DMS53 treated with DMSO at 0.1 percent for 48 hours (cell line): ENCODE data around the gene PTAFR.

Experiments used
- DNase-seq: peaks from one replicate; lab custom pipeline; 2025; ENCODE audit not compliant: unreplicated experiment; lab: John Stamatoyannopoulos, UW

Gene PTAFR

DNA sequence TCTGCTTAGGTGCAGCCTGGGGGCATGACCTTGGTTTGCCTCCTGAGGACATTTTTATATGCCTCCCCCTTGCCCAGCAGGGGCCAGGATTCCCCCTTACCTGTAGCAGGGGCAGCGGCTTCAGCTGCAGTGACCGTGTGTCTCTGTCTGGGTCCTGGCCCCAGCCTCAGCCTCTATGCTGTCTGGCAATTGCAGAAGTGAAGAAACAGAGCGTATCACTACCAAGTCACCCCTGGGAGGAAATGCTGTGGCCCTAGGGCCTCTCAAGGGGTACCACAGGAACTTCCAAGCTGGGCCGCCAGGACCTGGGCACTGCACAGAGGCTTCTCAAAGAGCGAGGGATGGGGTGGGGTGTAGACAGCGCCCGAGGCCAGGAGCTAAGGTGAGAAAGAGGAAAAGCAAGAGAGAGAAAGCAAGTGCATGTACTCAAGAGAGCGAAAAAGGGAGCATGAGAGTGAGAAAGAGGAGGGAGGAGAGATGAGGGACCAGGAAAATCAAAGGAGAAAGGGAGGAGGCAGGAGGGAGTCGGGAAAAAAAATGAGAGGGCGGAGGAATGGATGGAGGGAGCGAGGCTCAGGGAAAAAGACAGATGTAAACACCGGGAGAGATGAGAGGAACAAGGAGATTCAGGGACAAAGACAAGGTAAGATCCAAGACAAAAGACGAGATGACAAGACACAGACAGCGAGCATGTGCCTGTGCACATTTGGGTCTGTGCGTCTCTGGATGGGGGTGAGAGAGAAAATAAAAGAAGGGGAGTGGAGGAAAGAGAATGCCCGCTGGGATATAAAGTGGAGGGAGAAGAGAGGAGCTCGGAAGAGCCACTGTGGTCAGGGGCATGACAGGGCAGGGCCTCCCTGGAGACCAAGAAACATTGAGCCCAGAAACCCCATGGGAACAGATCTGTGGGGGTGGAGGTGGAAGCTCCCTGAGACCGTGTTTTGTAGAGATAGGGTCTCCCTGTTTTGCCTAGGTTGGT is at the start of gene PTAFR:
TSS of gene PTAFR (minus strand) at position 199 of the 979 bp plus-strand sequence. CDS start 25,669 bp downstream, outside the sequence.
- DNase-seq, result no peak

DNA sequence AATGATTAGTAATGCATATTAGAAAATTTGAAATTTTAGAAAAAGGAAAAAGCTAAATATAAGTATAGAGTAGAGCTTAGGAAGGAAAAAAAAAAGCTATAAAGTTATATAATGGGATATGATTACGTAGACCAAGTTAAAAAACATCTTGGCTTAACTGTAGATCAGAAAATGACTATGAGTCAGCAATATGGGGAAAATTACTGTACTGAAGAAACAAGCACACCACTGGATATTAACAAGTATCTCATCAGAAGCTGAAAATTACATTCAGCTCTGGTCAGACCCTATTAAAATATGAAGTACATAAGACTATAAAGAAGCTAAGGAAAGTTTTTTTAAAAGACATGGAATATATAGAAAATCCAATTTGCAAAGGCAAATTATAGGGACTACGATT is 36.8 kb upstream of the PTAFR start:
- no peak for DNase-seq

- no peak for DNase-seq
These were observed 33.2 kb upstream of the PTAFR start for GRCh38 chr1:28209700-28210099.

DNA sequence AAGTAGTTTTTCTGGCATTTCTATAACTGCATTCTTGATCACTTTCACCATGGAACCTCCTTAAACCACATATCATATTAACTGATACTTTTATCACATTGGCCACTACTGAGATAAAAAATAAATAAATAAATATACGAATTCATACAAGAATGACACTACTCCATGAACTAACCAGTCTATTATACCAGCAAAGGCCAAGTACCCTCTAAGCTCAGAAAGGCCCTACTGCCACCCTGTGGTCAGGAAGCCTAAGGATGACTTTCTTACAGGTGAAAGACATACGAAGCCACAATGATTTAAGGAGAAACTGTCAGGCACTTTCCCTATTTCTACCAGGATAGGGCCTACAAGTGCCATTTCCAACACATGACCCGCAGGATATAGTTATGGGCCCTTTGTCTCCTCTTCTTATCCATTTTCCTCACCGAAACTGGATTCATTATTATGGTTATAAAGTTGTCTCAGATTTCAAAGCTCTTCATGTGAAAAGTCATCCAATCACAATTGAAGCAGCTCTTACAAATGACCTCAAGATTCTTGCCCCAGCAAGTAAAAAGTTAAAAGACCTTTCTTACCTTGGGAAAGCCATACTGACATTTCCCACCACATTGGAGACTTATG is 32.4 kb upstream of the PTAFR start:
- peak; percentile 73 for DNase-seq

- DNase-seq, result no peak
These were observed 28.8 kb upstream of the PTAFR start for GRCh38 chr1:28205243-28205642.

GRCh38 chr1:28200234-28200873 is 23.9 kb upstream of the PTAFR start:
- no peak for DNase-seq

DNA sequence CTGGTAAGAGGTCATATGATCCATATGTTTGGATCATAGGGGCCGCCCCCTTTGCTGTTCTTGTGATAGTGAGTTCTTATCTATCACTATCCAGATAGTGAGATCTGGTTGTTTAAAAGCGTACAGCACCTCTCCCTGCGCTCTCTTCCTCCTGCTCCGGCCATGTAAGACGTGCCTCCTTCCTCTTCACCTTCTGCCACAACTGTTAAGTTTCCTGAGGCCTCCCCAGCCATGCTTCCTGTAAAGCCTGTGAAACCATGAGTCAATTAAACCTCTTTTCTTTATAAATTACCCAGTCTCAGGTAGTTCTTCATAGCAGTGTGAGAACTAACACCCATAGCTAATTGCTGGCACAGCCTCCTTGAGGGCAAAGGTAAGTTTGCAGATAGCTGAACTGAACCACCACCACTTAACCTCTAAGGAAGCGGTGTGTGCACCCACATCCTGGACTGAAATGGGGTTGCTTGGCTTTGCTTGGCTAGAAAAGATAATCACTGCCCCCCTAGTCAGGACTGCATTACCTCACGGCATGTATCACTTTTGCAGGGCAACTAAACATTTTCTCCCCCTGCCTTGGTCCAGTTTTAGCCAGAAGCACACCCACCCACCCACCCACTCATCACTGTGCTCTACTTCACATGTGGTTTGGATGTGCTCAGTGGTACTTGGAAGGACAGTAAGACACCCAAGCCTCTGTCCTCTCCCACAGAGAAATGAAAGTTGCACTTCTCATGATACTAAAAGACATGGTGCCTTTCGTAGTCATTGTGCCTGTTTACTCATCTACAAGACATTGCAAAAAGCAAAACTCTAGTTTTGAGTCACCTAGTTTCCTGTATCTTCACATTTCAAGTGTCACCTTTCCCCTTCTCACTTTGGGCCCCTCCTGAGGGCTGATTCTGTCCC is 23.1 kb upstream of the PTAFR start:
- DNase-seq, result no peak

DNA sequence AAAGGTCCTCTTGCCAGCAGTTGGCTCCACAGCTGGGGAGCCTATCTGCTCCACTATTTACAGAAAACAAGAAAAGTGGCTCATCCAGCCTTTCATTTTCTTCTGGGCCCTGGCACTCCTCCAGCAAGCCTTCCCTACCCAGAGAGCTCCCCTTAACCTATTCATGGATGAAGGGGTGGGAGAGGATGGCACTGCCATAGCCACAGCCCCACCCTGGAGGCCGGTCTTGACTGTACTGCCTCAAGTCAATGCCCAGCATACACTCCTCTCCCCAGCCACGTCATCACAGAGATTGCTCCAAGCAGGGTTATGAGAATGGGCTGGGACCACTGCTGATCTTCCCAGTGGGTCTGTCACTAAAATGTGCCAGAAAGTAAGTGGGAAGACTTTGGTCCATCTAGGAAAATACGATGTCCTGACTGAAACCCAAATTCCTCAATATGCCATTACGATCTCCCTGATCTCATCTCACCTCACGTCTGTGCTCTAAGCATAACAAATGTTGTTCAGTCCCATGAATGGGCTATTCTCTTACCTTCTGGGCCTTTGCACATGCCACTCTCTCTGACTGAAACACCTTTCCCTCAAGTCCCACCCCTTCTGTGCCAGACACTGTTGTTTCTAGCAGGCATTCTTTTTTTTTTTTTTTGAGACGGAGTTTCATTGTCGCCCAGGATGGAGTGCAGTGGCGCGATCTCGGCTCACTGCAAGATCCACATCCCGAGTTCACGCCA is 21.4 kb upstream of the PTAFR start:
- DNase-seq, result no peak

DNA sequence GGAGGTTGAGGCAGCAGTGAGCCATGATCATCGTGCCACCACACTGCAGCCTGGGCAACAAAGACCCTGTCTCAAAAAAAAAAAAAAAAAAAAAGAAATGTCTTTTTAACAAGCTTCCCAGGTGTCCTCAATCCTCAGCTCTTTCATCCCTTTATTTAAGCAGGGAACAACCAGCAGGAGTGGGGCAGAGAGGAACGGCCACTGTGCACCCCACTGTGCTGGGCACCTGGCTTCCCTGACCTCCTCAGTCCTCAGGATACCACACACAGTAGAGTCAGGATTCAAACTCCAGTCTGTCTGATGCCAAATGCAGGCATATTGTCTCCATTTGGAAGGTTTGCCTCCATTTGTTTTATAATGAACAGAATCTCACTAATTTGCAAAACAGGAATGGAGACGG is 19.8 kb upstream of the PTAFR start:
- DNase-seq, result no peak

- DNase-seq, result no peak
These were observed 19.3 kb upstream of the PTAFR start for GRCh38 chr1:28195780-28196179.

- DNase-seq, result no peak
These were observed 18.0 kb upstream of the PTAFR start for GRCh38 chr1:28194326-28195035.

- DNase-seq, result no peak
These were observed 17.2 kb upstream of the PTAFR start for GRCh38 chr1:28193701-28194161.

GRCh38 chr1:28190996-28191645 is 14.6 kb upstream of the PTAFR start:
- DNase-seq, result no peak

DNA sequence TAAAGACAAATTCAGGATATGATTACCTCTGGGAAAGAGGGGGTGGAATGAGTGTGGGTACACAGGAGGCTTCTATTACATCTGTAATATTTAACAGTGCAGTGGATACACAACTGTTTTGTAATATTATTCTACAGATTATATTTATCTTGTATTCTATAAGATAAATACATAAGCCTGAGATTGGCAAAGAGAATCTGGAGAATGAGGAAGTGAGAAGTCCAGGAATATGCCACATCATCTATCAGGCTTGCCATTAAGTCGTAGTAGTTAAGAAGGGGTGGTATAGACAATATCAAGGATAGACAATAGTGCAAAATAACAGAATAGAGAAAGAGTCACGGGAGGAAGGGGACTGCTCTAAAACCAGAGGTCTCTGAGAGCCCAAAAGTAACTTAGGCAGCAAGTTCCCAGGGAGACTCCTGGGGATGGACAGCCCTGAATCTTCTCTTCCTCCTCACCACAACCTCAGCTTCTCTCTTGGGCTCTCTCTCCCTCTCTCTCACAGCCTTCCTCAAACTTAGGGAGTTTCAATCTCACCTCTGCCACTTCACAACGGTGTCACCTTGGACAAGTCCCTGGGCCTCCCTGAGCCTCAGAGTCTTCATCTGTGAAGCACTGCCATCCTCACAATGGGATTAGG is 14.0 kb upstream of the PTAFR start:
- no peak for DNase-seq

GRCh38 chr1:28185071-28185470 is 8.6 kb upstream of the PTAFR start:
- DNase-seq, result no peak

DNA sequence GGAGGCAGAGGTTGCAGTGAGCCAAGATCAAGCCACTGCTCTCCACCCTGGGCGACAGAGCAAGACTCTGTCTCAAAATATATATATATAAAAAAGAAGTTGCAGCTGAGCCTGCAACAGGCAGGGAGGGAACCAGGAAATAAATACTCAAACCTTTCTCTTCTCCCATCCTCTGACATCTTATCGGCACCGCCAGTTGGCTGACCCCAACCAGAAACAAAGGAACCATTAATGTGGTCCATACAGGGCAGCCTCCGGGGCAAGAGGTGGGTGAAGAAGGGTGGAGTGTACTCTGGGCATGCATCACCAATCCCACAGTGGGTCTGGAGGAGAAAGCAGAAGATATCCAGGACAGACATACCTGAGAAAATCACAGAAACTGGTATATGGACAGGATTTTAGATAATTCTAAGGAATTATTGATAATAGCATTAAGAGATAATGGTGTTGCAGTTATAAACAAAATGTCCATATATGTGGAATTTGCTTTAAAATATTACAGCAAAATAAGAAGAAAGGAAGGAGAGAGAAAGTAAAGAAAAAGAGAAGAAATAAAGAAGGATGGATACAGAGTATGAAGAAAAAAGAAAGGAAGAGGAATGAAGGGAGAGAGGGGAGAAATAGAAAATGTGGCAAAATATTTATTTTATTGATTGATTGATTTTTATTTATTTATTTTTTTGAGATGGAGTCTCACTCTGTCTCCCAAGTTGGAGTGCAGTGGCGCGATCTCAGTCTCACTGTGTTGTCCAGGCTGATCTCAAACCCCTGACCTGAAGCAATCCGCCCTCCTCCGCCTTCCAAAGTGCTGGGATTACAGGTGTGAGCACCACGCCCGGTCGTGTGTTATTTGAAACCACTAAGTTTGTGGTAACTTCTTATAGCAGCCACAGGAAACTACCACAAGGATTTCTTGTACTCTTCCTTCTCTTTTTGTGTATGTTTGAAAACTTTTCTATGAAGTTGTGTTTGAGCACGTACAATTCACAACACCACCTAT is 4.1 kb upstream of the PTAFR start:
- DNase-seq, result no peak
